Measurements from ENCODE around the gene ITGB3.
A peak's percentile ranks its signal among the peaks of the same experiment; 100 is the strongest.
"Not testable (repeated sequence)": the region's sequence is repeated elsewhere in the genome, so short reads cannot be mapped to it uniquely, and the experiment has no call there.

Gene ITGB3

GRCh38 chr17:47251421-47251940 is 2.1 kb upstream of the ITGB3 start:
- no peak for ATAC-seq
- no peaks in the 10 kb centered on the region for H3K9me3 Mint-ChIP-seq
- DNase-seq (ENCODE audit: low spot score in 2 of 2) = no peak
- peaks cover 12% of the 10 kb centered on the region for H3K4me1 Mint-ChIP-seq
- H3K36me3 Mint-ChIP-seq = no peaks in the 10 kb centered on the region
- no peak overlapping the region for H3K27ac Mint-ChIP-seq
- H3K4me3 Mint-ChIP-seq = no peak overlapping the region

- ATAC-seq = no peak
- peak overlapping the region; percentile 94 for H3K4me3 Mint-ChIP-seq
- peaks cover 12% of the 10 kb centered on the region for H3K4me1 Mint-ChIP-seq
- H3K9me3 Mint-ChIP-seq = no peaks in the 10 kb centered on the region
- DNase-seq (ENCODE audit: low spot score in 2 of 2) = no peak
- H3K36me3 Mint-ChIP-seq = no peaks in the 10 kb centered on the region
- H3K27ac Mint-ChIP-seq = no peak overlapping the region
Measured at GRCh38 chr17:47252209-47252608, 1.4 kb upstream of the ITGB3 start.

DNA sequence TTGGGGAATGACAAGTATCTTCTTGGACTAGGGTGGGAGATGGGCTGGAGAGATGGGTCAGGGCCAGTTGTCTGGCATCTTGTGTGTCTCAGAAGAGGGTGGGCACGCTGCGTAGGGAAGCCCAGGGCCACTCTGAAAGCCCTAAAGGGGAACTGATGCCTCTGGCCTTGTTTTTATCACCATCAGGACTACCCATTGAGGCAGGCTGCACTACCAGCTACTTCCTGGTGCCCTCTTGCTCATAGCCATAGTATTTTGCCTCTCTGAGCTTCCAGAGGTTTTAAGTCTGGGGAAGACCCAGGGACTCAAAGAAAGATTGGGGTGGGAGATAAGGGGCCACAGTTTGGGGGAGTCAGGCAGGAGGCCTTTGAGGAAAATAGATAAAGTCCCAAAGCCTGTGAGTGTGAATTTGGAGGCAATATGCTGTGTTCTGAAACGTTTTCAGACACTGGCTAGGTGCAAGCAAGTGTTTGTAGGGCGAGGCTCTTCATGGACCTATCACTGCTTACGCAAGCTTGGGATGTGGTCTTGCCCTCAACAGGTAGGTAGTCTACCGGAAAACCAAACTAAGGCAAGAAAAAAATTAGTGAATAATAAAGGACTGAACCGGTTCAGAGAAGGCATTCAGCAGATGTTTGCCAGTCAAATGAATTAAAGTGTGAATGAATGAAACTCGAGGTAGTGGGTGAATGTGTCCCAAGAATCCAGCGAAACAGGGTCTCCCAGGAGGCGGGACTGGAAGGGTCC is 688 bp upstream of the ITGB3 start:
- Mint-ChIP-seq H3K4me1 (peaks cover 18% of the 10 kb centered on the region), H3K4me3 (peak overlapping the region; percentile 94), H3K9me3 (no peaks in the 10 kb centered on the region), H3K27ac (no peak overlapping the region), H3K36me3 (no peaks in the 10 kb centered on the region)
- ATAC-seq (no peak), DNase-seq (ENCODE audit: low spot score in 2 of 2) (no peak)

- H3K4me3 Mint-ChIP-seq = peak overlapping the region; percentile 94
Measured at GRCh38 chr17:47254403-47254943, 846 bp downstream of the ITGB3 start.

DNA sequence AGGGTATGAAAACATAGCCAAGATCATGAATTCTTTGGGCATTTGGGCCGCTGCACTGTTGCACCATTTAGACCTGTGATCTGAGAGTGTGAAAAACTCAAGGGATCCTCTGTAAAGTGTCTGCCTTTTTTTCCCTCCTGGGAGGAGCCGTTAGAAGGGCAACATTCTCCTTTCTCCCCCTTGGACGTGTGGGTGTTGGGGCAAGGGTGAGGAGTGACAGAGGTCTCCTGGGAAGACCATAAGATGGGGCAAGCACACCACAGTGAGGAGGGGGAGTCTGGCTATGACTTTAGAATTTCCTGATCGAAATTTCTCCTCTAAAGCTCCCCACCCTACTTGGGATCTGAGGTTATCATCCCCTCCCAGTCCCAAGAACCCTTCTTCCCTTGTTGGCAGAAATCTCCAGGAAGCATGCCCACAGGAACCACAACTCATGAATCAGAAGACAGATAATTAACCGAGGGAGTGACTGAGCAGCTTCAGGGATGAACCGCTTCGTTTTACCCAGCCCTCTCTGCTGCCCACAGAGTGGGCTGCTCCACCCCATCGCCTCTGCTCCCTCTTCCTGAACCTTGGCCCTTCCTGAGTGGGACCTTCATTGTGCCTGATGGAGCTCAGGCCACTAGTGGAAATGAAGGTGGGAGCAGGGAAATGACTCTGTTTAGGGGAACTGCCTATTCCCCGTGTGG is 4.2 kb downstream of the ITGB3 start:
- peaks cover 19% of the 10 kb centered on the region for H3K4me1 Mint-ChIP-seq
- no peak overlapping the region for H3K4me3 Mint-ChIP-seq
- ATAC-seq = no peak
- DNase-seq (ENCODE audit: low spot score in 2 of 2) = no peak
- no peaks in the 10 kb centered on the region for H3K9me3 Mint-ChIP-seq
- H3K27ac Mint-ChIP-seq = no peak overlapping the region
- no peaks in the 10 kb centered on the region for H3K36me3 Mint-ChIP-seq

More at GRCh38 chr17:47254403-47254943, 846 bp downstream of the ITGB3 start:
- no peak overlapping the region for H3K27ac Mint-ChIP-seq
- DNase-seq (ENCODE audit: low spot score in 2 of 2) = no peak
- no peaks in the 10 kb centered on the region for H3K9me3 Mint-ChIP-seq
- no peak for ATAC-seq
- H3K36me3 Mint-ChIP-seq = no peaks in the 10 kb centered on the region
- H3K4me1 Mint-ChIP-seq = peaks cover 25% of the 10 kb centered on the region

GRCh38 chr17:47262586-47262985 is 9.0 kb downstream of the ITGB3 start:
- Mint-ChIP-seq H3K27ac (no peak overlapping the region), H3K9me3 (no peaks in the 10 kb centered on the region)
- no peak for ATAC-seq

GRCh38 chr17:47264166-47264565 is 10.5 kb downstream of the ITGB3 start:
- no peak for DNase-seq (ENCODE audit: low spot score in 2 of 2)
- H3K4me3 Mint-ChIP-seq = no peak overlapping the region
- no peak for ATAC-seq
- no peaks in the 10 kb centered on the region for H3K9me3 Mint-ChIP-seq
- no peaks in the 10 kb centered on the region for H3K4me1 Mint-ChIP-seq
- H3K36me3 Mint-ChIP-seq = no peaks in the 10 kb centered on the region
- H3K27ac Mint-ChIP-seq = no peak overlapping the region

More at GRCh38 chr17:47262586-47262985, 9.0 kb downstream of the ITGB3 start:
- Mint-ChIP-seq H3K4me1 (peaks cover 10% of the 10 kb centered on the region), H3K36me3 (no peaks in the 10 kb centered on the region), H3K4me3 (no peak overlapping the region)
- DNase-seq (ENCODE audit: low spot score in 2 of 2) = no peak

GRCh38 chr17:47265983-47266541 is 12.4 kb downstream of the ITGB3 start:
- ATAC-seq (peak; percentile 68), DNase-seq (ENCODE audit: low spot score in 2 of 2) (no peak)
- H3K4me1 Mint-ChIP-seq = no peaks in the 10 kb centered on the region
- H3K9me3 Mint-ChIP-seq = peaks cover 5% of the 10 kb centered on the region
- H3K27ac Mint-ChIP-seq = no peak overlapping the region
- H3K4me3 Mint-ChIP-seq = no peak overlapping the region
- H3K36me3 Mint-ChIP-seq = no peaks in the 10 kb centered on the region

- Mint-ChIP-seq H3K36me3 (no peaks in the 10 kb centered on the region), H3K27ac (no peak overlapping the region), H3K4me3 (no peak overlapping the region), H3K4me1 (no peaks in the 10 kb centered on the region), H3K9me3 (peaks cover 5% of the 10 kb centered on the region)
- ATAC-seq (no peak), DNase-seq (ENCODE audit: low spot score in 2 of 2) (no peak)
Measured at GRCh38 chr17:47266782-47267181, 13.2 kb downstream of the ITGB3 start.

- peaks cover 5% of the 10 kb centered on the region for H3K9me3 Mint-ChIP-seq
- no peak overlapping the region for H3K27ac Mint-ChIP-seq
- DNase-seq (ENCODE audit: low spot score in 2 of 2) (no peak), ATAC-seq (no peak)
- no peaks in the 10 kb centered on the region for H3K4me1 Mint-ChIP-seq
- H3K4me3 Mint-ChIP-seq = no peak overlapping the region
- H3K36me3 Mint-ChIP-seq = no peaks in the 10 kb centered on the region
Measured at GRCh38 chr17:47267354-47267828, 13.8 kb downstream of the ITGB3 start.

DNA sequence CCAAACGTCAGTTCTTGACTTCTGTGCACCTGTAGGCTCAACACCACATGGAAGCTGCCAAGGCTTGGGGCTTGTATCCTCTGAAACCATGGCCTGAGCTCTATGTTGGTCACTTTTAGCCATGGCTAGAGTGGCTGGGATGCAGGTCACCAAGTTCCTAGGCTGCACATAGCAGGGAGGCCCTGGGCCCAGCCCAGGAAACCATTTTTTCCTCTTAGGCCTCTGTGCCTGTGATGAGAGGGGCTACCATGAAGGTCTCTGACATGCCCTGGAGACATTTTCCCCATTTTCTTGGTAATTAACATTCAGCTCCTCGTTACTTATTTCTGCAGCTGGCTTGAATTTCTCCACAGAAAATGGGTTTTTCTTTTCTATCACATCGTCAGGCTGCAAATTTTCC is 15.3 kb downstream of the ITGB3 start:
- not testable (repeated sequence) for H3K36me3 Mint-ChIP-seq; DNase-seq (ENCODE audit: low spot score in 2 of 2); H3K27ac Mint-ChIP-seq; H3K4me1 Mint-ChIP-seq; H3K9me3 Mint-ChIP-seq; H3K4me3 Mint-ChIP-seq; ATAC-seq

DNA sequence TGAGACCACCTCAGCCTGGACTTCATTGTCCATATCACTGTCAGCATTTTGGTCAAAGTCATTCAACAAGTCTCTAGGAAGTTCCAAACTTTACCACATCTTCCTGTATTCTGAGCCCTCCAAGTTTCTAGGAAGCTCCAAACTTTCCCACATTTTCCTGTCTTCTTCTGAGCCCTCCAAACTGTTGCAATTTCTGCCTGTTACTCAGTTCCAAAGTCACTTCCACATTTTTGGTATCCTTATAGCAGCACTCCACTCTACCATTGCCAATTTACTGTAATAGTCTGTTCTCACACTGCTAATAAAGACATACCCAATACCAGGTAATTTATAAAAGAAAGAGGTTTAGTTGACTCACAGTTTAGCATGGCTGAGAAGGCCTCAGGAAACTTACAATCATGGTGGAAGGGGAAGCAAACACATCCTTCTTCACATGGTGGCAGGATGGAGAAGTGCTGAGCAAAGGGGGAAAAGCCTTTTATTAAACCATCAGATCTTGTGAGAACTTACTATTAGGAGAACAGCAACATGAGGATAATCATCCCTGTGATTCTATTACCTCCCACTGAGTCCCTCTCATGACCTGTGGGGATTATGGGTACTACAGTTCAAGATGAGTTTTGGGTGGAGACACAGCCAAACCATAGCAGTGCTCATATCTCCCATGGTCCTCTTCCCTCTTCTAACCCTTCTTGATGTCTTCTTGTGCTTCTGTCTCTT is 16.1 kb downstream of the ITGB3 start:
- DNase-seq (ENCODE audit: low spot score in 2 of 2); H3K4me1 Mint-ChIP-seq; H3K36me3 Mint-ChIP-seq; H3K4me3 Mint-ChIP-seq; H3K27ac Mint-ChIP-seq; H3K9me3 Mint-ChIP-seq; ATAC-seq: not testable (repeated sequence)

DNA sequence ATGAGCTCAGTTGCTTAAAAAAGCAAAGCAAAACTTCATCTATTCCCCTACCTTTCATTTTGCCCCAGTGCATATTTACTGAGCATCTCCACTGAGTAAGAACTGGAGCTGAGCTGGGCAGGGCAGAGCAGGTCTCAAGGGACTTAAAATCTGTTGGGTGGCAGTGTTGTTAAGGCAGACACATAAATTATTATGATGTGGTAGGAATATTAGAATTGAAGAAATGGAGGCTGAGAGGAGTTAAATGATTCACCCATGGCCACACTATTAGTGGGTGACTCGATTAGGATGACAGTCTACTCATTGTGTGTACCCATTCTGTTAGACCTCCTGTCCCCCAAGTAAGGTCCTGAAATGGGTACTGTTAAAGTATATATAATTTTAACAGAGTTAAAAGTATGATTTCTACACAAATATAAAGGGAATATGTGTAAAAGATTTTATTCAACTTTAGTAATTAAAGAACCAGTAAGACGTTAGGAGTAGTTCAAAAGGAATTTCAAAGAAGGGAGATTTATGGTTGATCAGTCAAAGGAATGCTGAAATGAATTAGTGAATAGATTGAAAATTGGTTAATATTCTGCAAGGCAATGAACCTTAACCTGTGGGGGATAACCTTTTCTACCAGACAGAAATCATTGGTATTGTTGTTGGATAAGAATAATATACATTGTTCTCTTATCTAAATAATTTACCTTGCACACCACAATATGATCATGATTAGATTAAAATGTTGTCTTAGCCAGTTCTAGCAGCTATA is 17.5 kb downstream of the ITGB3 start:
- ATAC-seq (peak; percentile 62), DNase-seq (ENCODE audit: low spot score in 2 of 2) (no peak)
- Mint-ChIP-seq H3K36me3 (no peaks in the 10 kb centered on the region), H3K4me1 (no peaks in the 10 kb centered on the region), H3K4me3 (no peak overlapping the region), H3K9me3 (peaks cover 5% of the 10 kb centered on the region), H3K27ac (no peak overlapping the region)

DNA sequence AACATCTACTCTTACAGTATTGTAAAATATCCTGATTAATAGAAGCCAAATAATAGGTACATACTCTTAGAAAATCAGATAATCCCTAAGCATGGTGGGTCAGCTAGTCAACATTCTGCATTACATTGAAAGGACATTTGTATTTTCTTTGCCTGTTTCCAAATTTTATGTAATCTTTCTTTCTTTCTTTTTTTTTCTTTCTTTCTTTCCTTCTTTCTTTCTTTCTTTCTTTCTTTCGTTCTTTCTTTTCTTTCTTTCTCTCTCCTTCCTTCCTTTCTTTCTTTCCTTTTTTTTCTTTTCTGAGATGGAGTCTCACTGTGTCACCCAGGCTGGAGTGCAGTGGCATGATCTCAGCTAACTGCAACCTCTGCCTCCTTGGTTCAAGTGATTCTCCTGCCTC is 18.9 kb downstream of the ITGB3 start:
- H3K36me3 Mint-ChIP-seq = no peaks in the 10 kb centered on the region
- H3K4me1 Mint-ChIP-seq = no peaks in the 10 kb centered on the region
- DNase-seq (ENCODE audit: low spot score in 2 of 2) (no peak), ATAC-seq (no peak)
- H3K27ac Mint-ChIP-seq = no peak overlapping the region
- H3K9me3 Mint-ChIP-seq = peaks cover 5% of the 10 kb centered on the region
- H3K4me3 Mint-ChIP-seq = no peak overlapping the region
